Endothelial cell of umbilical vein (primary cell): ENCODE data around the gene DUOX2. TPM values are rescaled to one million over a fixed set of nuclear protein-coding genes. Genes with fewer than 3 reads are reported as not detected.

ENCODE experiments used
- BruUV-seq: library from RNA; stranded (reverse); fragments of 400-500 nt; replicated peaks from 2 replicates; lab custom pipeline; 2021; lab: Mats Ljungman, UMichigan
- CTCF ChIA-PET: fragments of 300-600, 350-600 bp; sonication (Branson Sonifier 250); formaldehyde crosslinking; loops from one replicate; lab custom pipeline; 2021; ENCODE audit warnings: antibody characterized with exemption, inconsistent platforms; lab: Charles Lee
- POLR2A ChIA-PET: fragments of 300-600, 350-600 bp; sonication (Branson Sonifier 250); formaldehyde crosslinking; loops from one replicate; lab custom pipeline; 2021; ENCODE audit warnings: antibody characterized with exemption, inconsistent platforms; lab: Charles Lee
- DNase-seq: peaks from one replicate; pipeline ENCODE4 v3.0.0-alpha.2; 2011; ENCODE audit warnings: low read depth, low spot score
- FAIRE-seq: peaks from 2 replicates; lab custom pipeline; 2011; peaks lifted over from hg19 to GRCh38; lab: Jason Lieb, UNC
- H2AFZ ChIP-seq: 2 replicates; pipeline ENCODE4 v1.6.0; 2012; ENCODE audit warnings: low read depth, low read length, control low read depth, inconsistent platforms
- H3K27ac ChIP-seq: 2 replicates; pipeline ENCODE4 v1.5.1; 2011; ENCODE audit warnings: low read depth, mild to moderate bottlenecking, control low read depth, low read length, moderate library complexity; ENCODE audit not compliant: insufficient read depth
- H3K27me3 ChIP-seq, 2 experiments: 2 replicates each; pipeline versions ENCODE4 v1.6.0 to v1.6.1; 2011; ENCODE audit warnings: low read length in 2 of 2, mixed read lengths in 1 of 2; ENCODE audit not compliant: control insufficient read depth in 2 of 2, insufficient read depth in 2 of 2
- H3K36me3 ChIP-seq, 2 experiments: 2 replicates in 1 of 2; 3 replicates in 1 of 2; pipeline ENCODE4 v1.5.1; 2011; ENCODE audit warnings: low read length in 2 of 2, mild to moderate bottlenecking in 1 of 2, moderate library complexity in 1 of 2; ENCODE audit not compliant: control insufficient read depth in 2 of 2, insufficient read depth in 2 of 2; ENCODE audit errors: extremely low read depth in 1 of 2
- H3K4me1 ChIP-seq: 3 replicates; pipeline ENCODE4 v1.5.1; 2011; ENCODE audit warnings: mild to moderate bottlenecking, low read length; ENCODE audit not compliant: control insufficient read depth, insufficient read depth; ENCODE audit errors: extremely low read depth
- H3K4me2 ChIP-seq: 2 replicates; pipeline ENCODE4 v1.6.1; 2011; ENCODE audit warnings: low read length, control low read depth, mixed read lengths; ENCODE audit not compliant: insufficient read depth
- H3K4me3 ChIP-seq, 3 experiments: fragments of 200-600 bp in 1 of 3; sonication (generic), shearing (Covaris generic) in 1 of 3; replicated peaks in 1 of 3; 2 replicates each; pipeline ENCODE4 v1.5.1; 2011 to 2016; ENCODE audit warnings: control low read depth in 3 of 3, low read length in 3 of 3, mild to moderate bottlenecking in 2 of 3, inconsistent platforms in 1 of 3, low read depth in 1 of 3, moderate library complexity in 1 of 3; ENCODE audit not compliant: insufficient read depth in 1 of 3
- H3K79me2 ChIP-seq: 2 replicates; pipeline ENCODE4 v1.6.0; 2012; ENCODE audit warnings: low read length, inconsistent platforms; ENCODE audit not compliant: control insufficient read depth, insufficient read depth
- H3K9ac ChIP-seq: replicated peaks from 2 replicates; pipeline ENCODE3; 2011; ENCODE audit warnings: low read length, control low read depth; ENCODE audit not compliant: insufficient read depth; ENCODE audit errors: extremely low read depth
- H3K9me1 ChIP-seq: replicated peaks from 3 replicates; pipeline ENCODE4 v1.6.0; 2011; ENCODE audit warnings: mild to moderate bottlenecking, low read length; ENCODE audit not compliant: control insufficient read depth, insufficient read depth; ENCODE audit errors: extremely low read depth
- H3K9me3 ChIP-seq: replicated peaks from 2 replicates; pipeline ENCODE4 v1.5.1; 2012; ENCODE audit warnings: low read length, inconsistent platforms; ENCODE audit not compliant: control insufficient read depth, insufficient read depth
- H4K20me1 ChIP-seq: replicated peaks from 2 replicates; pipeline ENCODE3; 2011; ENCODE audit warnings: mild to moderate bottlenecking, low read length; ENCODE audit not compliant: control insufficient read depth, insufficient read depth; ENCODE audit errors: extremely low read depth
- CTCF ChIP-seq, 2 donors: IDR thresholded peaks; 1 replicate in 1 of 2; 2 replicates in 1 of 2; pipeline ENCODE4 v1.5.1; 2011; ENCODE audit warnings: low read length in 2 of 2, mild to moderate bottlenecking in 2 of 2, moderate library complexity in 2 of 2, control low read depth in 1 of 2, inconsistent platforms in 1 of 2, low read depth in 1 of 2; ENCODE audit not compliant: insufficient read depth in 1 of 2; ENCODE audit errors: extremely low read depth in 1 of 2
- FOS ChIP-seq: IDR thresholded peaks from 2 replicates; pipeline ENCODE4 v1.6.1; 2011; ENCODE audit warnings: mild to moderate bottlenecking, low read length, moderate library complexity, borderline replicate concordance; ENCODE audit not compliant: insufficient read depth
- GATA2 ChIP-seq: IDR thresholded peaks from 2 replicates; pipeline ENCODE4 v1.7.0; 2011; ENCODE audit warnings: low read depth, mild to moderate bottlenecking, moderate library complexity, mixed read lengths, low read length; ENCODE audit not compliant: insufficient read length, insufficient read depth
- JUN ChIP-seq: IDR thresholded peaks from 2 replicates; pipeline ENCODE4 v1.6.1; 2011; ENCODE audit warnings: borderline replicate concordance, low read depth; ENCODE audit not compliant: insufficient read length, insufficient read depth
- MAX ChIP-seq: IDR thresholded peaks from 2 replicates; pipeline ENCODE4 v1.6.1; 2011; ENCODE audit not compliant: insufficient read depth, insufficient read length
- POLR2A ChIP-seq: IDR thresholded peaks from 2 replicates; pipeline ENCODE4 v1.6.1; 2012; ENCODE audit warnings: low read depth, mild to moderate bottlenecking, control low read depth, low read length
- POLR2AphosphoS5 ChIP-seq: IDR thresholded peaks from 2 replicates; pipeline ENCODE4 v1.6.1; 2012; ENCODE audit warnings: low read depth, mild to moderate bottlenecking, control low read depth, low read length, moderate library complexity; ENCODE audit not compliant: insufficient read depth
- dilution Hi-C: fragments of 300-500 bp; cut with MboI; formaldehyde crosslinking; loops from one replicate; pipeline ENCODE4 v1.15.0; 2019; ENCODE audit warnings: low sequenced_read_pairs; ENCODE audit not compliant: extremely low pct_ligation_motif_present
- intact Hi-C: fragments of 100-400 bp; cut with micrococcal nuclease; formaldehyde crosslinking; loops from one replicate; pipeline ENCODE4 v1.10.0; 2022
- polyA plus RNA-seq, 4 experiments: library from polyadenylated mRNA; depleted of rRNA in 3 of 4; stranded (reverse) in 3 of 4; unstranded in 1 of 4; fragments of >200 nt; gene quantifications; 2 replicates each; pipeline versions ENCODE4 v1.2.1 to v1.2.3, GENCODE V29; 2011 to 2012; ENCODE audit warnings: missing spikeins in 1 of 4
- total RNA-seq: library from RNA; stranded (reverse); gene quantifications from 2 replicates; pipeline ENCODE4 v1.2.3, GENCODE V29; 2021

DUOX2 gene
- total and polyA plus RNA-seq, 2 donors (not counting 3 experiments of a cell fraction or from before 2014, with no cell fraction given), result 0.01 TPM; not detected in 1

- no peak overlapping the region for H3K4me2 ChIP-seq
- FAIRE-seq (no peak), DNase-seq (no peak)
- peaks cover 10 to 11% of the 10 kb centered on the region in 2 experiments for H3K27me3 ChIP-seq
- CTCF ChIA-PET, result no interaction called here
- TF ChIP-seq GATA2, result no peak
- TF ChIP-seq POLR2AphosphoS5, result no peak
- no peak for TF ChIP-seq POLR2A
- TF ChIP-seq FOS, result no peak
- no peak for TF ChIP-seq CTCF (IDR thresholded peaks at IDR 0.05; ENCODE audit: extremely low read depth in 1 of 2, insufficient read depth in 1 of 2, low read depth in 1 of 2, low read length in 2 of 2)
- POLR2A ChIA-PET, result no interaction called here
- no peaks in the 10 kb centered on the region for H3K9me1 ChIP-seq
- H3K79me2 ChIP-seq, result no peaks in the 10 kb centered on the region
- BruUV-seq, result no TSS peak
- no peaks in the 10 kb centered on the region for H3K36me3 ChIP-seq
- no peak overlapping the region for H3K27ac ChIP-seq
- no peak overlapping the region for H3K9ac ChIP-seq
- H3K9me3 ChIP-seq, result no peaks in the 10 kb centered on the region
- intact Hi-C loops, result no loop called here
- dilution Hi-C loops, result no loop called here
- H2AFZ ChIP-seq, result no peak overlapping the region
- H3K4me1 ChIP-seq, result no peaks in the 10 kb centered on the region
- no peak overlapping the region for H3K4me3 ChIP-seq
- no peaks in the 10 kb centered on the region for H4K20me1 ChIP-seq
Measured at GRCh38 chr15:45095661-45096060, 18.3 kb downstream of the DUOX2 start.

- Histone ChIP-seq H3K9ac (no peak overlapping the region), H3K9me1 (no peaks in the 10 kb centered on the region), H3K4me3 (no peak overlapping the region), H2AFZ (no peak overlapping the region), H3K27ac (no peak overlapping the region), H3K4me1 (no peaks in the 10 kb centered on the region), H3K27me3 (peaks cover 13% of the 10 kb centered on the region in 2 experiments), H3K4me2 (no peak overlapping the region), H3K79me2 (no peaks in the 10 kb centered on the region), H4K20me1 (no peaks in the 10 kb centered on the region), H3K36me3 (no peaks in the 10 kb centered on the region), H3K9me3 (no peaks in the 10 kb centered on the region)
- DNase-seq (no peak), FAIRE-seq (no peak)
- ChIA-PET POLR2A (no interaction called here), CTCF (interaction anchor here (1.0 to 1.8 kb wide), 2 partner anchors 12 to 24 kb away, joined by 3 to 6 read pairs; no protein-coding TSS in a partner anchor)
- dilution Hi-C loops (no loop called here), intact Hi-C loops (no loop called here)
- no TSS peak for BruUV-seq
- TF ChIP-seq CTCF (IDR thresholded peaks at IDR 0.05; ENCODE audit: extremely low read depth in 1 of 2, insufficient read depth in 1 of 2, low read depth in 1 of 2, low read length in 2 of 2) (no peak), GATA2 (no peak), MAX (no peak), JUN (no peak)
Measured at GRCh38 chr15:45094358-45094730, 19.6 kb downstream of the DUOX2 start.
